HFF-Myc (cell line): ENCODE data around the gene PRAC1.

ENCODE experiments used
- DNase-seq: peaks from one replicate; pipeline ENCODE4 v3.0.0-alpha.2; 2011; ENCODE audit warnings: low read depth; ENCODE audit errors: extremely low read depth
- H3K4me3 ChIP-seq: replicated peaks from 2 replicates; pipeline ENCODE4 v1.5.1; 2011; ENCODE audit warnings: low read depth, mild to moderate bottlenecking, control low read depth, low read length
- CTCF ChIP-seq: IDR thresholded peaks from 2 replicates; pipeline ENCODE4 v1.5.1; 2012; ENCODE audit warnings: mild to moderate bottlenecking, low read depth, low read length, control low read depth; ENCODE audit errors: missing control alignments

Gene PRAC1

GRCh38 chr17:48737330-48738043 lies 15.2 kb upstream of the PRAC1 start:
- H3K4me3 ChIP-seq, result no peak overlapping the region
- DNase-seq, result no peak
- no peak for TF ChIP-seq CTCF

- DNase-seq, result no peak
- TF ChIP-seq CTCF, result no peak
- H3K4me3 ChIP-seq, result no peak overlapping the region
Measured at GRCh38 chr17:48735062-48735351, 12.7 kb upstream of the PRAC1 start.

GRCh38 chr17:48734333-48735061 lies 12.2 kb upstream of the PRAC1 start:
- no peak for TF ChIP-seq CTCF
- DNase-seq, result no peak
- no peak overlapping the region for H3K4me3 ChIP-seq

GRCh38 chr17:48733632-48734328 lies 11.5 kb upstream of the PRAC1 start:
- no peak overlapping the region for H3K4me3 ChIP-seq
- no peak for DNase-seq
- no peak for TF ChIP-seq CTCF

GRCh38 chr17:48732688-48733629 lies 10.6 kb upstream of the PRAC1 start:
- no peak for DNase-seq
- no peak for TF ChIP-seq CTCF
- no peak overlapping the region for H3K4me3 ChIP-seq

- DNase-seq, result no peak
- H3K4me3 ChIP-seq, result no peak overlapping the region
- TF ChIP-seq CTCF, result no peak
Measured at GRCh38 chr17:48731355-48731754, 9.0 kb upstream of the PRAC1 start.
